Left ventricle myocardium inferior (tissue), 1 donor: ENCODE results near the gene EXOC1. TPM values are rescaled to one million over a fixed set of nuclear protein-coding genes. Genes with fewer than 3 reads are reported as not detected.

Experiments
- DNase-seq: peaks from one replicate; pipeline ENCODE4 v3.0.0-alpha.2; 2020
- H3K27ac ChIP-seq: fragments of 200-600 bp; replicated peaks from 2 replicates; pipeline ENCODE4 v1.8.0; 2021
- H3K27me3 ChIP-seq: fragments of 200-600 bp; 2 replicates; pipeline ENCODE4 v1.8.0; 2021; ENCODE audit warnings: low read depth
- H3K36me3 ChIP-seq: fragments of 200-600 bp; 2 replicates; pipeline ENCODE4 v1.8.0; 2021
- H3K4me1 ChIP-seq: fragments of 200-600 bp; 2 replicates; pipeline ENCODE4 v1.8.0; 2021
- H3K4me3 ChIP-seq: fragments of 200-600 bp; 2 replicates; pipeline ENCODE4 v1.8.0; 2021; ENCODE audit warnings: mild to moderate bottlenecking, moderate library complexity
- H3K9me3 ChIP-seq: fragments of 200-600 bp; replicated peaks from 2 replicates; pipeline ENCODE4 v1.8.0; 2021
- CTCF ChIP-seq: fragments of 200-600 bp; IDR thresholded peaks from 2 replicates; pipeline ENCODE4 v1.8.0; 2021; ENCODE audit warnings: antibody characterized with exemption, mild to moderate bottlenecking, borderline replicate concordance
- intact Hi-C: fragments of 100-400 bp; cut with micrococcal nuclease; formaldehyde crosslinking; loops from one replicate; pipeline ENCODE4 v1.11.0; 2022
- total RNA-seq: library from RNA; stranded (reverse); fragmentation: NEBNext Ultra II Directional; extraction: Animal tissue kit (Norgen Biotek cat#: 25700); gene quantifications from one replicate; pipeline ENCODE4 v1.2.1, GENCODE V29; 2021
- donor health status: DM: no; HTN: yes; CAD: no; lungs with severe emphysema.

Gene EXOC1
- total RNA-seq, 1 donor from 2014 or later, result 20.3 TPM

DNA sequence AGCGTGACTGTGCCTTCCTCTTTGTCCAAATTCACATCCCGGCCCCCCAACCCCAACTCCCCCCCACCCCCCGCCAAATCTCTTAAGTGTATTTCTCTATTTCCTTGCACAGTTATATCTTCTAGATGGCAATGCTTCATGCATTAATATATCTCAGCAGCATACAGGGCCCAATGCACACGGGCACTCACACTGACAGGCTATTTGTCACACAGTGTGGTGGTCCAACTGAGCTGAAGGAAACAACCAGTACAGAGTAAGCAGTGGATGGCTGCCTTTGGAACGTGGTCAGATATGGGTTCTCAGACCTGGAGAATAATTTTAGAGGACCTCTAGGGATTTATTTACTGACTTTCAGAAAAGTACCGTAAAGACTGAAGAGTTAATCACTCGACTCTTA lies 681 bp downstream of the EXOC1 start:
- Histone ChIP-seq H3K4me1 (peaks cover 34% of the 10 kb centered on the region), H3K27me3 (peaks cover 10% of the 10 kb centered on the region), H3K4me3 (peak overlapping the region; percentile 91), H3K9me3 (no peaks in the 10 kb centered on the region), H3K36me3 (peaks cover 10% of the 10 kb centered on the region), H3K27ac (peak overlapping the region; percentile 90)
- TF ChIP-seq CTCF, result no peak
- no peak for DNase-seq
- intact Hi-C loops, result no loop called here

DNA sequence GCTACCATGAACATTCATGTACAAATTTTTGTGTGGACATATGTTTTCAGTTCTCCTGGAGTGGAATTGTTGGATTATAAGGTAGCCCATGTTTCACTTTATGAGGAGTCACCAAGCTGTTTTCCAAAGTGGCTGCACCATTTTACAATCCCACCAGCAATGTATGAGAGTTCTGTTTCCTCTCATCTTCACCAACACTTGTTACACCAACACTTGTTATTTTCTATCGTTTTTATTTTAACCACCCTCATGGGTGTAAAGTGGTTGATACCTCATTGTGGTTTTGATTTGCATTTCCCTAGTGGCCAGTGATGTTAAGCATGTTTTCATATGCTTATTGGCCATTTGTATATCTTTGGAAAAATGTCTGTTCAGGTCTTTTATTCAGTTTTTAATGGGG lies 4.1 kb downstream of the EXOC1 start:
- Histone ChIP-seq H3K9me3 (no peaks in the 10 kb centered on the region), H3K27me3 (no peaks in the 10 kb centered on the region), H3K4me3 (no peak overlapping the region), H3K36me3 (peaks cover 35% of the 10 kb centered on the region), H3K27ac (no peak overlapping the region), H3K4me1 (peaks cover 34% of the 10 kb centered on the region)
- intact Hi-C loops, result no loop called here
- TF ChIP-seq CTCF, result no peak
- DNase-seq, result no peak

- Histone ChIP-seq H3K27ac (no peak overlapping the region), H3K9me3 (no peaks in the 10 kb centered on the region), H3K27me3 (no peaks in the 10 kb centered on the region), H3K4me1 (peaks cover 15% of the 10 kb centered on the region), H3K4me3 (no peak overlapping the region), H3K36me3 (peaks cover 56% of the 10 kb centered on the region)
- intact Hi-C loops, result no loop called here
- no peak for TF ChIP-seq CTCF
- no peak for DNase-seq
Measured at GRCh38 chr4:55859711-55860110, 6.3 kb downstream of the EXOC1 start.

DNA sequence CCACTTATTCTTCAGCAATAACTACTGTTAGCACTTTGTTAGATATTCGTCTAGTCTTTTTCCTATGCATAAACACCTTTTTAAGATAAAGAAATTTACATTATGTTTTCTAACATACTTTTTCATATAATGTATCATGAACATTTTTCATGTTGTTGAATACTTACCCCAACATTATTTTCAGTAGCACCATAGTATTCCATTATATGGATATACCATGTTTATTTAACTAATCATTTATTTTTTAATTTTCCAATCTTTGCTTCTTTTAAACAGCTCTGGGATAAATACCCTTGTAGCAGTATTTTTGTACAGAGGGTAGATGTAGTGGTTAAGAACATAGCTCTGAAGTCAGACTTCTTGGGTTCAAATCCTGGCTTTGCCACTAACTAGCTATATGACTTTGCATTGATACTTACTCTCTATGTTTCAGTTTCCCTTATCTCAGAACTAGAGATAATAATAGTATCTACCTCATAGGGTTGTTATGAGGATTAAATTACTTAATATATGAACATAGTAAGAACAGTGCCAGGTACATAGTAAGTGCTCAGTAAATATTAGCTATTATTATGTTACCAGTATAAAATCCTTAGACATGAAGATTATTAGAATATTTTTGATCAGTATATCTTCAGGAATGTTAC lies 11.3 kb downstream of the EXOC1 start:
- Histone ChIP-seq H3K4me3 (no peak overlapping the region), H3K9me3 (no peaks in the 10 kb centered on the region), H3K27ac (no peak overlapping the region), H3K36me3 (peaks cover 62% of the 10 kb centered on the region), H3K4me1 (peaks cover 21% of the 10 kb centered on the region), H3K27me3 (no peaks in the 10 kb centered on the region)
- intact Hi-C loops, result no loop called here
- DNase-seq, result no peak
- no peak for TF ChIP-seq CTCF

- Histone ChIP-seq H3K36me3 (peaks cover 62% of the 10 kb centered on the region), H3K4me1 (peaks cover 21% of the 10 kb centered on the region), H3K4me3 (no peak overlapping the region), H3K27me3 (no peaks in the 10 kb centered on the region), H3K9me3 (no peaks in the 10 kb centered on the region), H3K27ac (peak overlapping the region; percentile 75)
- intact Hi-C loops, result no loop called here
- no peak for TF ChIP-seq CTCF
- no peak for DNase-seq
Measured at GRCh38 chr4:55865228-55865806, 11.9 kb downstream of the EXOC1 start.
